Hypothalamus (tissue), 51 donors: Measurements from ENCODE around the gene MRGPRD.

Experiments used
- DNase-seq, 51 donors: peaks; one replicate each; lab custom pipeline; 2025; lab: John Stamatoyannopoulos, UW

Gene MRGPRD

DNA sequence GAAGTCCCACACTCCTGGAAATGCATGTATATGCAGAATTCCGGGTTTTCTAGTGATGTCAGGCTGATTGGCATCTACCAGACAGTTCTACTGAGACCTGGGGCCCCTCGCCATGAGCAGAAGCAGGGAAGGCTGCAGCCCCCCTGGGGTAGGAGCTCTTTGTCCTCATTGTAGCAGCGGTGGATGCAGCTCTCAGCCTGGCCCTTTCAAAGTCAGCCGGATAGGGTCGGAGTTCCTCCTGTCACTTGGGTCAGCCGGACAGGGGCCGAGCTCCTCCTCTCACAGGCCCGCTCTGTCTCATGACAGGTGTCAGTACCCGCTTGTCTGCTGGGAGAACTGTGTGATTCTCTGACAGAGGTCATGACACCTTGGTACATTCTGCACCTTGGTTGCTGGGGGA is 30.0 kb downstream of the MRGPRD start:
- DNase-seq: no peak

- DNase-seq: no peak
Measured at GRCh38 chr11:68950270-68950669, 30.5 kb downstream of the MRGPRD start.

DNA sequence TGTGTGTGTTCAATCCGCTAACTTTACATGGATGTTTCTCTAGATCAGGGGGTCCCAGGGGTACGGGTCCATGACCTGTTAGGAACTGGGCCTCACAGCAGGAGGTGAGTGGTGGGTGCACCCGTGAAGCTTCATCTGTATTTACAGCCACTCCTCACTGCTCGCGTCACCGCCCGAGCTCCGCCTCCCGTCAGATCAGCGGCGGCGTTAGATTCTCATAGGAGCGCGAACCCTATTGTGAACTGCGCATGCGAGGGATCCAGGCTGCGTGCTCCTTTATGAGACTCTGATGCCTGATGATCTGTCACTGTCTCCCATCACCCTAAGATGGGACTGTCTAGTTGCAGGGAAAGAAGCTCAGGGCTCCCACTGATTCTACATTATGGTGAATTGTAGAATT is 31.9 kb downstream of the MRGPRD start:
- no peak for DNase-seq

DNA sequence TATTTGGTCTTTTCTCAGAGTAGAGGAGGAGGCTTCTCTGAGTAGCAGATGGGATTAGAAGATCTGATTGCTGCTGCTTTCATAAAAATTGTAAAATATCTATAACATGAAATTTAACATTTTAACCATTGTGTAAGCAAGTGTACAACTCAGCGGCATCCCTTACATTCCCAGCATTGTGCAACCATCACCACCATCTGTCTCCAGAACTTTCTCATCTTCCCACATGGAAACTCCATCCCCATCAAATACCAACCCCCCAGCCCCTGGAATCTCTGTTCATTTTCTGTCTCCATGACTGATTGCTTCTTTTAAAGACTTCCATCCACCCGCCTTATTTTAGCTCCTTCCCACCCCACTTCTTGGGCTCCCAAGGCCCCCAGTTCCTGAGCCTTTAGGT is 32.3 kb downstream of the MRGPRD start:
- no peak for DNase-seq

DNA sequence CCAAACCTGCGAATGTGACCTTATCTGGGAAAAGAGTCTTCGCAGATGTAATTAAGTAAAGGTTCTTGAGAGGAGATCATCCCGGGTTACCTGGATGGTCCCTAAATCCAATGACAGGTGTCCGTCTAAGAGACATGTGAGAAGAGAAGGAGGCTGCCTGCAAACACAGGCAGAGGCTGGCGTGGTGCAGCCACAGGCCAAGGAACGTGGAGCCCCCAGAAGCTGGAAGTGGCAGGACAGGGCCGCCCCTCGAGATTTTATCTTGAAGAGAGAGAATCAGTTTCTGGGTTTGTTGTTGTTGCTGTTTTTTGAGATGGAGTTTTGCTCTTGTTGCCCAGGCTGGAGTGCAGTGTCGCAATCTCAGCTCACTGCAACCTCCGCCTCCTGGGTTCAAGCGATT is 33.6 kb downstream of the MRGPRD start:
- DNase-seq: no peak

DNA sequence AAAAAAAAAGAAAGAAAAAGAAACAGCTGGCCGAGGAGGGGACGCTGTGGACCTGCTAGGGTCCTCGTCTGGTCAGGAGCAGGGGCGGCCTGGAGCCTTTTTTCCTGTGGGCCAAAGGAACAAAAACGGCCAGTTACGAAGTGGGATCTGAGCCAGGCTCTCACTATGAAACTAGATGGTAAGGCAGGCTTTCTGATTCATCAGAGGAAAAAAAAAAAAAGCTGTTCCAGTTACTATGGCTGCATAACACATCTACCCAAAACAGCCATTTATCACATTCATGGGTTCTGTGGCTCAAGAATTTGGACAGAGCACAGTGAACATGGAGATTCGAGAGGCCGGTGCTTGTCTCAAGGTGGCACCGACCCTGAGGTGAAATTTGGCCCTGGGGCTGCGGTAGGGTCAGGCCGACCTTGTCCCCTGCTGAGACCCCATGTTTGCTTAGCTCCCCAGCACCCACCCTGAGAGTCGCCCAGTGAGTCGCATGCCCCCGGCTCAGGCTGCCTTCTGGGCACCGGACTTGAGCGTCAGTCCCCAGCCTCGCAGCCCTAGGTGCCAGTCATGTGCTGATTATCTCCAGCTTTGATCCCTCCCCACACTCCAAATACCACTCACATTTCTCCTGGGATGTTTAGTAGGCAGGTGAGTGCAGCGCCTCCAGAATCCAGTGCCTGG is 34.2 kb downstream of the MRGPRD start:
- DNase-seq: peak in 1 of 51 donors; percentile 6

DNA sequence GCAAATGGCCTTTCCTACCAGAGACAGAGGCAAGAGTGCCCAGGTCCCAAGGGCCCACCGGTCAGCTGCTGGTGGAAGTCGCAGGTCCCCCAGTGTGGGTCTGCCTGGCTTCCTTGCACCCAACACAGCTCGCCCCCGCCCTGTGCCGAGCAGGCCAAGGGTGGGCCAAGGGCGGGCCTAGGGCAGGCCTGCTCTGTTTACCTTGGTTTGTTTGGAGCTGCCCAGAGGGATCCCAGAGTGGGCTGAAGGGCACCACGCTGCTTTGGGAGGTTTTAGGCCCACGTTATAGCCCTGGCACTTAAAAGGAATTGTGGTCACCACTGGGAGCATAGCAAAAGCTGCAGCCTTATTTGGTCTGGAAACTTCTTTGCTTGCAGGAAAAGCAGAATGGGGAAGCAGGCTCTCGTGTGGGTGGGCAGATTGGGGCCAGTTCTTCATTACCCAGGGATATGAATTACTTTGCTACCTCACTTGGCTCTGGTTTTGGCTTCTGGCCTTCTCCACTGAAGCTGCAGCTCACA is 38.0 kb downstream of the MRGPRD start:
- no peak for DNase-seq

- no peak for DNase-seq
Measured at GRCh38 chr11:68942095-68942620, 38.6 kb downstream of the MRGPRD start.

GRCh38 chr11:68941324-68942094 is 39.3 kb downstream of the MRGPRD start:
- DNase-seq: no peak

- no peak for DNase-seq
Measured at GRCh38 chr11:68940651-68941323, 40.0 kb downstream of the MRGPRD start.

DNA sequence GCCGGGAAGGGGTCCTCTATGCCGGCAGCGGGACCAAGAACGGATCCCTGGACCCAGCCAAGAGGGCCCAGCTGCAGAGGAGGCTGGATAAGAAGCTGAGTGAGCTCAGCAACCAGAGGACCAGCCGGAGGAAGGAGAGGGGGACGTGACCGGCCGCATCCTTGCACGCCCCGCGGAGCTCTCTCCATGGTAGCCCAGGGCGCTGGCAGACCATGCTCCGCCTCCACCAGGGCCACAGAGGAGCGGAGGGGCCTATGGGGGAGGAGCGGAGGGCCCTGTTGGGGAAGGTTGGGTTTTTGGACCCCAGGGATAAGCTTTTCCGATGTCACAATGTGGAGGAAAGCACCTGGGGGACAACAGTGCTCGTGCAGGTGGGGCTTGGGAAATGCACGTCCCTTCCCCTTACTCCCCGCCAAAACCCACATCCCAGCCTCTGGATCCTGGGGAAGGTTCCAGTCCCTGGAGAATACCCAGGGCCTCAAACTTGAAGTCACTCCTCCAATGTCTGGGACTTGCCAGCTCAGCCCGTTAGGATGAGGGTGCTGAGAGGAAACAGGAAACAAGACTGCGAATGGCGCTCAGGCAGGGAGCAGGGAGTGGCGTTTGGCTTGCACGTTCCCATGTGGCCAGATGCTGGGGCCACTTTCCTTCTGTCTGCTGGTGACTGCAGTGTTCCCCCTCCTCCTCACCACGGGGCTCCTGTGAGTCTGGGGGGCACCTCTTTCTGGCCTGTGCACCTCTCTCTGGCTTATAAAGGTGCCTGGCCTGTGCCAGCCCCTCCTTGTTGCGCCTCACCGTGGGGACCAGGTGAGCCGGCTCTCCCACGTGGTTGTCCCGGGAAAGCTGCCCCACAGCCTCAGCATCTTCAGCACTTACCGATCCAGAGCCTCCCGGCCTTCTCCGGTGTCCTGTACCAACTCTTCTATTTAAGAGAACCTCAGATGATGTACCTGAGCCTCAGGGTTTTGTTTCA is 40.9 kb downstream of the MRGPRD start:
- DNase-seq: no peak

- no peak for DNase-seq
Measured at GRCh38 chr11:68938816-68939582, 41.8 kb downstream of the MRGPRD start.

- no peak for DNase-seq
Measured at GRCh38 chr11:68938088-68938487, 42.7 kb downstream of the MRGPRD start.

GRCh38 chr11:68936676-68937620 is 43.8 kb downstream of the MRGPRD start:
- no peak for DNase-seq

- no peak for DNase-seq
Measured at GRCh38 chr11:68936358-68936636, 44.5 kb downstream of the MRGPRD start.

DNA sequence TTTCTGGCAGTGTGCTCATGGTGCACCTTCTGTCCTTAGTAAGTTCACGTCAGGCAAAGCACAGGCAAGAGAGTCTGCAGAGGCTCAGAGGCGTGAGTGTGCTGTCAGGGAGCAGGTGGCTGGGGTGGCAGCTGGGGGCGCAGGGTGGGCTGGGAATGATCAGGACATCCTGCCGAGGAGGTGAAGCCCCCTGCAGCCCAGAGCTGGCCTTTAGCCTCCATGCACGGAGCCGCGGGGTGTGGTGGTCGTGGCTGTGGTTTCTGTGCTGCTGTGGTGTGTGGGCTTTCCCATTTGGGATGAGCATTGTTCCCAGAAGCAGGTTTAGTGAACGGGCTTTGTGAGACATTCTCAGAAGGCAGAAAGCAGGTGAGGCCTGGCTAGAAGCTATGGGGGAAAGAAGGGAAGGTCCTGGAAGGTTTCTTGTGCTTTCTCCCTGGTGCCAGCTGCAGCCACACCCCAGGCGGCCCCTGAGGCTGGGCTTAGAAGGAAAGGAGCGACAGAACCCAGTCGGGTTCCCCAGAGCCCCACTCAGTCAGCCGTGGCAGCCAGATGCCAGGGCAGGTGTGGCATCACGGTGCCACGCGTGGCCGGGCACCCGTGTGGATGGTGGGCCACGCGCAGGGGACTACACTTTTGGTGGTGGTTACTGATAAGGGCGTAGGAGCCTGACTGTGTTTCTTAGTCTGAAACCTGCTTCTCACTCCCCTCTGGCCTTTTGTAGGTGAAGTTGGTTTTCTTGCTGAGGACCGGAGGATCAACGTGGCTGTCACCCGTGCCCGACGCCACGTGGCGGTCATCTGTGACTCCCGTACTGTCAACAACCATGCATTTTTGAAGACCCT is 45.0 kb downstream of the MRGPRD start:
- DNase-seq: no peak

DNA sequence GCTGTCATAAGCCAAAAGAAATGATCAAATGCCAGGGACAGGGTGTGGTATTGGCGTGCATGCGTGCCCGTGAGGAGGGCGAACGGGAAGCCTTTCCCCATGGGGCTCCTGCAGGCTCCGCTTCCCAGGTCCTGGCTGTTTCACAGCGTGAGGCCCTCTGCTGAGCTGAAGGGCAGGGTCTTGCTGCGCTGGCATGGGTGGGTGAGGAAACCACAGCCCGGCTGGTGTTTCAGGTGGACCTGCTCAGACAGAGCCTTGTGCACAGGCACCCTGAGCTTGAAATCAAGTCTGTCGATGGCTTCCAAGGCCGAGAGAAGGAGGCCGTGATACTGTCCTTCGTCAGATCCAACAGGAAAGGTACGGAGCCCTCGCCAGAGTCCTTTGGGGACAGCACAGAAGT is 45.7 kb downstream of the MRGPRD start:
- DNase-seq: no peak

DNA sequence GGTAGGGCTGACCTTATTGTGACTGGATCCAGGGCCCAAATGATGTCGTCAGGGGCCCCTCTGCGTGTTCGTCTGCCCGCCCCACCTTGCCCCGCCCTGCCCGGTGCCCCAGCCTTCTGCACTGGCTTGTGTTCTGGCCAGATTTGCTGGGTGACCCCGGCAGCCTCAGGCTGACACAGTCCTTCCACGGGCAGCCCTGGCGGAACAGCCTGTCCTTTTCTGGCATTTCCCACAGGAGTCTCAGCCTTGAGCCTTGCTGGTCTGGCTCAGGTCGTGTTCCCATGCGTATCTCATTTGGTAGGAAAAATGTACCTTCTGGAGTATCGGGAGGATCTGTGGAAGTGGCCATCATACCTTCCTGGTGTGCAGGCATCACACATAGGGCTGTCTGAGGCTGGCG is 46.1 kb downstream of the MRGPRD start:
- DNase-seq: no peak
